Body of pancreas (tissue), 4 donors: ENCODE data around the gene NECTIN2.

ENCODE experiments used
- CTCF ChIP-seq, 7 experiments: fragments of 450-650 bp in 4 of 7; fragments of 200-600 bp in 3 of 7; sonication (generic) in 3 of 7; IDR thresholded peaks; one replicate each; pipeline ENCODE4 v1.5.1; 2016 to 2019; ENCODE audit warnings: antibody characterized with exemption in 7 of 7
- POLR2A ChIP-seq, 3 donors: fragments of 450-650 bp; IDR thresholded peaks; one replicate each; pipeline ENCODE4 v1.6.1; 2016; ENCODE audit warnings: antibody characterized with exemption in 3 of 3, mild to moderate bottlenecking in 2 of 3

- TF ChIP-seq CTCF (IDR thresholded peaks at IDR 0.05) (no peak), POLR2A (IDR thresholded peaks at IDR 0.05) (peak in 1 of 3 donors; percentile 38)
These were observed 59.5 kb downstream of the NECTIN2 start, which contains the start of gene APOE for GRCh38 chr19:44905437-44906160.
